Neural cell (in vitro differentiated cells): ENCODE results near the gene RASGEF1B.

Experiments used
- EP300 ChIP-seq: fragments of 450-650 bp; conservative IDR thresholded peaks from 2 replicates; pipeline ENCODE4 v1.6.1; 2014; ENCODE audit warnings: antibody characterized with exemption, mild to moderate bottlenecking, moderate library complexity; ENCODE audit not compliant: poor library complexity, severe bottlenecking
- EZH2 ChIP-seq: fragments of 200-600, 300-800 bp; shearing (Covaris generic), sonication (generic); IDR thresholded peaks from 2 replicates; pipeline ENCODE4 v1.6.1; 2014; ENCODE audit warnings: antibody characterized with exemption, low read length, borderline replicate concordance, mild to moderate bottlenecking; ENCODE audit not compliant: insufficient read depth, poor library complexity, severe bottlenecking
- POLR2AphosphoS5 ChIP-seq: IDR thresholded peaks from 2 replicates; pipeline ENCODE4 v1.6.1; 2012
- TAF1 ChIP-seq: IDR thresholded peaks from 2 replicates; pipeline ENCODE4 v1.6.1; 2012; ENCODE audit warnings: low read depth
- TF ChIP-seq, protein P1 (sequence below): fragments of 450-650 bp; IDR thresholded peaks from 2 replicates; pipeline ENCODE4 v1.5.1; 2014; ENCODE audit warnings: antibody characterized with exemption, mild to moderate bottlenecking, moderate library complexity; ENCODE audit not compliant: poor library complexity, severe bottlenecking

GRCh38 chr4:81421346-81422218 lies 50.1 kb downstream of the RASGEF1B start:
- TF ChIP-seq EZH2 (no peak), EP300 (no peak), TAF1 (no peak), POLR2AphosphoS5 (no peak)
- TF ChIP-seq, protein P1, sequence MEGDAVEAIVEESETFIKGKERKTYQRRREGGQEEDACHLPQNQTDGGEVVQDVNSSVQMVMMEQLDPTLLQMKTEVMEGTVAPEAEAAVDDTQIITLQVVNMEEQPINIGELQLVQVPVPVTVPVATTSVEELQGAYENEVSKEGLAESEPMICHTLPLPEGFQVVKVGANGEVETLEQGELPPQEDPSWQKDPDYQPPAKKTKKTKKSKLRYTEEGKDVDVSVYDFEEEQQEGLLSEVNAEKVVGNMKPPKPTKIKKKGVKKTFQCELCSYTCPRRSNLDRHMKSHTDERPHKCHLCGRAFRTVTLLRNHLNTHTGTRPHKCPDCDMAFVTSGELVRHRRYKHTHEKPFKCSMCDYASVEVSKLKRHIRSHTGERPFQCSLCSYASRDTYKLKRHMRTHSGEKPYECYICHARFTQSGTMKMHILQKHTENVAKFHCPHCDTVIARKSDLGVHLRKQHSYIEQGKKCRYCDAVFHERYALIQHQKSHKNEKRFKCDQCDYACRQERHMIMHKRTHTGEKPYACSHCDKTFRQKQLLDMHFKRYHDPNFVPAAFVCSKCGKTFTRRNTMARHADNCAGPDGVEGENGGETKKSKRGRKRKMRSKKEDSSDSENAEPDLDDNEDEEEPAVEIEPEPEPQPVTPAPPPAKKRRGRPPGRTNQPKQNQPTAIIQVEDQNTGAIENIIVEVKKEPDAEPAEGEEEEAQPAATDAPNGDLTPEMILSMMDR = no peak
